Keratinocyte (primary cell): ENCODE results near the gene ZNF280A. TPM values are rescaled to one million over a fixed set of nuclear protein-coding genes. Genes with fewer than 3 reads are reported as not detected.

ENCODE experiments used
- DNase-seq: peaks from one replicate; pipeline ENCODE4 v3.0.0-alpha.2; 2011; ENCODE audit warnings: low read depth, missing footprints, low spot score
- FAIRE-seq: peaks from 2 replicates; lab custom pipeline; 2011; peaks lifted over from hg19 to GRCh38; lab: Jason Lieb, UNC
- H2AFZ ChIP-seq: 2 replicates; pipeline ENCODE4 v1.6.0; 2012; ENCODE audit warnings: low read length, control low read depth, inconsistent platforms; ENCODE audit not compliant: control insufficient read depth
- H3K27ac ChIP-seq: 2 replicates; pipeline ENCODE4 v1.5.1; 2011; ENCODE audit warnings: low read length; ENCODE audit not compliant: control insufficient read depth, insufficient read depth
- H3K27me3 ChIP-seq: 3 replicates; pipeline ENCODE4 v1.6.0; 2011; ENCODE audit warnings: low read length; ENCODE audit not compliant: control insufficient read depth, insufficient read depth; ENCODE audit errors: extremely low read depth
- H3K36me3 ChIP-seq, 2 experiments: 2 replicates in 1 of 2; 3 replicates in 1 of 2; pipeline ENCODE4 v1.5.1; 2011; ENCODE audit warnings: low read length in 2 of 2, mild to moderate bottlenecking in 1 of 2; ENCODE audit not compliant: control insufficient read depth in 2 of 2, insufficient read depth in 2 of 2; ENCODE audit errors: extremely low read depth in 1 of 2
- H3K4me1 ChIP-seq: 3 replicates; pipeline ENCODE4 v1.5.1; 2011; ENCODE audit warnings: low read length; ENCODE audit not compliant: control insufficient read depth, insufficient read depth; ENCODE audit errors: extremely low read depth
- H3K4me2 ChIP-seq: 3 replicates; pipeline ENCODE4 v1.6.0; 2011; ENCODE audit warnings: low read depth, low read length; ENCODE audit not compliant: control insufficient read depth, insufficient read depth; ENCODE audit errors: extremely low read depth
- H3K4me3 ChIP-seq, 3 experiments: fragments of 200-600 bp in 1 of 3; sonication (generic) in 1 of 3; 2 replicates in 2 of 3; 3 replicates in 1 of 3; pipeline ENCODE4 v1.5.1; 2011 to 2016; ENCODE audit warnings: low read length in 3 of 3, mild to moderate bottlenecking in 3 of 3, control low read depth in 2 of 3, inconsistent platforms in 1 of 3, low read depth in 1 of 3, mixed read lengths in 1 of 3, mixed run types in 1 of 3, moderate library complexity in 1 of 3; ENCODE audit not compliant: control insufficient read depth in 2 of 3, insufficient read depth in 2 of 3; ENCODE audit errors: extremely low read depth in 1 of 3
- H3K79me2 ChIP-seq: 2 replicates; pipeline ENCODE4 v1.6.0; 2012; ENCODE audit warnings: low read length; ENCODE audit not compliant: control insufficient read depth, insufficient read depth
- H3K9ac ChIP-seq: 3 replicates; pipeline ENCODE4 v1.6.0; 2011; ENCODE audit warnings: low read length; ENCODE audit not compliant: control insufficient read depth, insufficient read depth; ENCODE audit errors: extremely low read depth
- H3K9me1 ChIP-seq: 3 replicates; pipeline ENCODE4 v1.6.0; 2011; ENCODE audit warnings: low read length; ENCODE audit not compliant: control insufficient read depth, insufficient read depth; ENCODE audit errors: extremely low read depth
- H3K9me3 ChIP-seq: 2 replicates; pipeline ENCODE4 v1.5.1; 2012; ENCODE audit warnings: low read depth, low read length; ENCODE audit not compliant: control insufficient read depth
- H4K20me1 ChIP-seq: 3 replicates; pipeline ENCODE4 v1.6.0; 2011; ENCODE audit warnings: low read length; ENCODE audit not compliant: control insufficient read depth, insufficient read depth; ENCODE audit errors: extremely low read depth
- EZH2 ChIP-seq: IDR thresholded peaks from one replicate; pipeline ENCODE4 v1.6.1; 2012; ENCODE audit warnings: inconsistent platforms, mild to moderate bottlenecking, low read length, moderate library complexity
- dilution Hi-C: fragments of 300-500 bp; cut with MboI; formaldehyde crosslinking; loops from one replicate; pipeline ENCODE4 v1.7.0; 2020; ENCODE audit warnings: low sequenced_read_pairs; ENCODE audit not compliant: extremely low pct_ligation_motif_present
- polyA plus RNA-seq, 5 experiments: library from polyadenylated mRNA; depleted of rRNA in 3 of 5; stranded (reverse) in 3 of 5; stranded (forward) in 1 of 5; unstranded in 1 of 5; fragments of >200 nt; gene quantifications; 1 replicate in 1 of 5; 2 replicates in 3 of 5; 3 replicates in 1 of 5; pipeline versions ENCODE4 v1.2.1 to v1.2.3, GENCODE V29; 2011 to 2012; ENCODE audit warnings: missing spikeins in 2 of 5, low read depth in 1 of 5, low replicate concordance in 1 of 5
- TF ChIP-seq, protein P1 (sequence below), 3 experiments: IDR thresholded peaks in 1 of 3; conservative IDR thresholded peaks in 1 of 3; optimal IDR thresholded peaks in 1 of 3; 2 replicates in 2 of 3; 3 replicates in 1 of 3; pipeline versions ENCODE3 to v1.5.1; 2011; ENCODE audit warnings: low read length in 3 of 3, mild to moderate bottlenecking in 3 of 3, moderate library complexity in 2 of 3, control low read depth in 1 of 3, inconsistent platforms in 1 of 3; ENCODE audit not compliant: insufficient read depth in 2 of 3; ENCODE audit errors: extremely low read depth in 1 of 3

ZNF280A gene
- polyA plus RNA-seq, 1 donor (not counting 4 experiments of a cell fraction or from before 2014, with no cell fraction given), result not detected

DNA sequence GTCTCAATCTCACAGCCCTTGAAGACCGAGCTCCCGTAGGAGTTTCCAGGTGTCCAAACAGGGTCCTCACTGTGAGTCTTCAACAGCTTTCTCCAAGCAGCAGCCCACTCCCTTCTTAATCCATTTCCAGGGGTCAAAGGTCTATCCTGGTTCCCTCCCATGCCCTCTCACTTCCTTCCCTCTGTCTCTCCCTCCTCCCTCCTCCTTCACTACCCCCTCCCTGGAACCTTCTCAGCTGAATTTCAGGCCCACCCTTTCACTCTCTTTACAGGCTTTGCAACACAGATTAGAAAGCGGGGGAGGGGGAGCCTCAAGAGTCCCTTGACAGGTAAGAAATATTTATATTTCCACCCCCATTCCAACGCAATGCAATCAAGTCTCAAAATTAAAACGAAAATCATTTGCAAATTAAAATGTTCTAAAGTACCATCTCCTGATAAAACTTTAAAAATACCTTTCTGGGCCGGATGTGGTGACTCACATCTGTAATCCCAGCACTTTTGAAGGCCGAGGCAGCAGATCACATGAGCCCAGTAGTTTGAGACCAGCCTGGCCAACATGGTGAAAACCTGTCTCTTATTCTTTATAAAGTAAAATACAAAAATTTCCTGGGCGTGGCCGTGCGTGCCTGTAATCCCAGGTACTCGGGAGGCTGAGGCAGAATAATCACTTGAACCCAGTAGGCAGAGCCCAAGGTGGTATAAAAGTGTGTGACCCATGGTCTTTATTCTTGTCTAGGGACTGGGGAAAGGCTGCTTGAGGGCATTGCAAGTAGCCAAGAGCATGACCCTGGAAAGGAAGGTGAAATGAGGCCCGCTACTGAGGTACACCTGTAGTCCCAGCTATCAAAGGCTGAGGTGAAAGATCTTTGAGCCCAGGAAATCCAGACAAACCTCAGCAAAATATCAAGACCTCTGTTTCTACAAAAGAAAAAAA lies 865 bp upstream of the ZNF280A start:
- H3K9me3 ChIP-seq, result no peaks in the 10 kb centered on the region
- H3K27ac ChIP-seq, result no peak overlapping the region
- H2AFZ ChIP-seq, result no peak overlapping the region
- H4K20me1 ChIP-seq, result no peaks in the 10 kb centered on the region
- H3K36me3 ChIP-seq, result no peaks in the 10 kb centered on the region
- no peaks in the 10 kb centered on the region for H3K79me2 ChIP-seq
- H3K9me1 ChIP-seq, result no peaks in the 10 kb centered on the region
- no peaks in the 10 kb centered on the region for H3K27me3 ChIP-seq
- no peaks in the 10 kb centered on the region for H3K4me1 ChIP-seq
- dilution Hi-C loops, result no loop called here
- H3K4me2 ChIP-seq, result no peak overlapping the region
- H3K4me3 ChIP-seq, result no peak overlapping the region
- no peak for FAIRE-seq
- no peak for TF ChIP-seq EZH2
- TF ChIP-seq, protein P1, sequence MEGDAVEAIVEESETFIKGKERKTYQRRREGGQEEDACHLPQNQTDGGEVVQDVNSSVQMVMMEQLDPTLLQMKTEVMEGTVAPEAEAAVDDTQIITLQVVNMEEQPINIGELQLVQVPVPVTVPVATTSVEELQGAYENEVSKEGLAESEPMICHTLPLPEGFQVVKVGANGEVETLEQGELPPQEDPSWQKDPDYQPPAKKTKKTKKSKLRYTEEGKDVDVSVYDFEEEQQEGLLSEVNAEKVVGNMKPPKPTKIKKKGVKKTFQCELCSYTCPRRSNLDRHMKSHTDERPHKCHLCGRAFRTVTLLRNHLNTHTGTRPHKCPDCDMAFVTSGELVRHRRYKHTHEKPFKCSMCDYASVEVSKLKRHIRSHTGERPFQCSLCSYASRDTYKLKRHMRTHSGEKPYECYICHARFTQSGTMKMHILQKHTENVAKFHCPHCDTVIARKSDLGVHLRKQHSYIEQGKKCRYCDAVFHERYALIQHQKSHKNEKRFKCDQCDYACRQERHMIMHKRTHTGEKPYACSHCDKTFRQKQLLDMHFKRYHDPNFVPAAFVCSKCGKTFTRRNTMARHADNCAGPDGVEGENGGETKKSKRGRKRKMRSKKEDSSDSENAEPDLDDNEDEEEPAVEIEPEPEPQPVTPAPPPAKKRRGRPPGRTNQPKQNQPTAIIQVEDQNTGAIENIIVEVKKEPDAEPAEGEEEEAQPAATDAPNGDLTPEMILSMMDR (optimal IDR thresholded peaks at IDR 0.05 in 1 of 3, IDR thresholded peaks at IDR 0.05 in 1 of 3, conservative IDR thresholded peaks at IDR 0.05 in 1 of 3; ENCODE audit: extremely low read depth in 1 of 3, insufficient read depth in 2 of 3, low read length in 3 of 3), result no peak
- DNase-seq, result no peak
- H3K9ac ChIP-seq, result no peak overlapping the region

DNA sequence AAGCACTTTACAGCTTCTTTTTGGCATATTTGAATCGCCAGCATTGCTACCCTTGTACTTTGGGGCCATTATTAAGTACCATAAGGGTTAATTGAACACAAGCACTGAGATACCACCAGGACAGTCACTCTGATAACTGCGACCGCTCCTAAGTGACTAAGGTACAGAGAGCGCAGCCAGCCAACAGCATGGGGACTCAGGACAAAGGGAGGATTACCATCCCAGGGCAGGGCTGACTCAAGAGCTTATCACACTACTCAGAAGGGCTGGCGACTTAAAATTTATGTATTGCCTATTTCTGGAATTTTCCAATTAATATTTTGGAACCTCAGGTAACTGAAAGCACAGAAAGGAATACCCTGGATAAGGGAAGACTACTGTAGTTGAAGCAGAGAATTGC lies 479 bp downstream of the ZNF280A start:
- FAIRE-seq, result no peak
- no peak overlapping the region for H3K4me2 ChIP-seq

More for the DNA sequence above, 479 bp downstream of the ZNF280A start:
- no peaks in the 10 kb centered on the region for H3K4me1 ChIP-seq
- no peaks in the 10 kb centered on the region for H3K9me1 ChIP-seq
- no peaks in the 10 kb centered on the region for H3K36me3 ChIP-seq
- dilution Hi-C loops, result no loop called here
- H3K79me2 ChIP-seq, result no peaks in the 10 kb centered on the region
- no peak for TF ChIP-seq EZH2
- TF ChIP-seq, protein P1 (optimal IDR thresholded peaks at IDR 0.05 in 1 of 3, IDR thresholded peaks at IDR 0.05 in 1 of 3, conservative IDR thresholded peaks at IDR 0.05 in 1 of 3; ENCODE audit: extremely low read depth in 1 of 3, insufficient read depth in 2 of 3, low read length in 3 of 3), result no peak
- H3K4me3 ChIP-seq, result no peak overlapping the region
- peaks cover 3% of the 10 kb centered on the region for H3K27me3 ChIP-seq
- H3K27ac ChIP-seq, result no peak overlapping the region
- no peak overlapping the region for H3K9ac ChIP-seq
- H4K20me1 ChIP-seq, result no peaks in the 10 kb centered on the region
- H2AFZ ChIP-seq, result no peak overlapping the region
- no peaks in the 10 kb centered on the region for H3K9me3 ChIP-seq
- DNase-seq, result no peak
